Measurements from ENCODE around the gene GAS7.

The GAS7 gene

DNA sequence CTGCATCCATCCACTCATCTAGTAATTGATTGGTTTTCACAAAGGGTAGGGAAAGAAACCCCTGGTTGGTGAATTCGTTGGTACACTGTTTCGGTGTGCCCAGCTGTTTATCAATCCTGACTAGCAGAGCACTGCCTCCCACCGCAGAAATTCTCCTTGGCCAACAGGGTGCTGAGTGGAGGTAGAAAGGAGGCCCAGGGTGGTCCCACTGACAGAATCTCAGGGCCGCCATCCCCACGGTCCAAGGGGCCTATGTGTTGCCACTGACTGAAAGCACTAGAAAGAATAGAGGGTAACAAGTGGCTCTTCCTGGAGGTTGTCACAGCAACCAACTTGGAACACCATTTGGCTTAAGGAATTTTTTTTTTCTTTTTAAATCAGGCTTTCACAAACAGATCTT lies 284.9 kb downstream of the GAS7 start:
- DNase-seq (ENCODE audit: low spot score) = no peak

DNA sequence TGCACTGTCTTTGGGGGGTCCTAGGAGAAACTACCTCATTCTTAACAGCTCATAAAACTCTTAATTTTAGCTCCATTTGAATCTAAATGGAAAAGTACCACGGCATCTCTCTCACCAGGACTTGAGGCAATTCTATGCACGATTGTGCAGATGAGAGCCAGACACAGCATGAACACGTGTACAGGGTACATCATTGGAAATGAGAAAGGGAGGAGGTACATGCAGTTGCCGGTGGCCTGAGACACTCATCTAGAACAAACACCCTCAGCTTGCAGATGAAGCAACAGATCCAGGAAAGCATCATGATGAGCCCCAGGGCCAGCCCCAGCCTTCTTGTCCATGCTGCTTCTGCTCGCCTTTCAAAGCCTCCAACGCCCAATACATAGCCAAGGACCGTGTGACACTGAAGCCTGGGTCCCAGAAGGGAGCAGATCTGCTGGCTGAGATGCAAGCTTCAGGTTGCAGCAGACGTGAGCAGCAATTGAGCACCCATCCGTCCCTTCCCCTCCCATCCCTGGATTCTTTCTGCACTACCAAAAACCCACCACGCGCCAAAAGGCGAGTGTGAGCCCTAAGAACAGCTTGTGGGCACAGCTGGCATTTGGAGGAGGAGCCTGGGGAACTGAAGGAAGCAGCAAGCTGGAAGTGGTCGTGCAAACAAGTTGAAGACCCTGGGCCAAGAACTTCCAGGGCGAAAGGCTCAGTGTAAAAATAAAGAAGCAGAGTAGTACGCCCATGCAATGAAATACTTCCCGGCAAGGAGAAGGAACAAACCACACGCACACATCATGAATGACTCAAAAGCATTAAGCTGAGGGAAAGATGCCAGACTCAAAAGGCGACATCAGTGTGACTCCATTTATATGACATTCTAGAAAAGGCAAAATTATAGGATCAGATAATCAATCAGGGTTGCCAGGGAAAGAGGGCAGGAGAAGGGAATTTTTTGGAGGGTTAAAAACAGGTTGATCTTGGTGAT lies 286.0 kb downstream of the GAS7 start:
- DNase-seq (ENCODE audit: low spot score) = no peak

DNA sequence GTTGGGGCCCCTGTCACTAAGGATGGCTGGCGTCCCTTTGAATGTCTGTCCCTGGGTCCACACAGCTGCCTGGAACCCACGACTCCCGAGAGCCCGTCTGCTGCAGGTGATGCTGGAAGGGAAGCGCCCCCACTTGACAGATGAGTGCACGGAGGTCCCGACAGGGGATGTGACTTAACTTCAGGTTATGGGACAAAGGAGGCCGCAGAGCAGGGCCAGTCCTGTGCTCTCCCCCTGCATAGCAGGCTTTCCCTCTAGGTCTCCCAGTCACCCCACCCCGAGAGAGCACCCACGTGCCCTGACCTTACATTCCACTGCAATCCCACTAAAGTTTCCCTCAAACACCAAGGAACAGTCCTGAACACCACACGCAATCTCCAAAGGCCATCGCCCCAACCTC lies 287.3 kb downstream of the GAS7 start:
- no peak for DNase-seq (ENCODE audit: low spot score)

DNA sequence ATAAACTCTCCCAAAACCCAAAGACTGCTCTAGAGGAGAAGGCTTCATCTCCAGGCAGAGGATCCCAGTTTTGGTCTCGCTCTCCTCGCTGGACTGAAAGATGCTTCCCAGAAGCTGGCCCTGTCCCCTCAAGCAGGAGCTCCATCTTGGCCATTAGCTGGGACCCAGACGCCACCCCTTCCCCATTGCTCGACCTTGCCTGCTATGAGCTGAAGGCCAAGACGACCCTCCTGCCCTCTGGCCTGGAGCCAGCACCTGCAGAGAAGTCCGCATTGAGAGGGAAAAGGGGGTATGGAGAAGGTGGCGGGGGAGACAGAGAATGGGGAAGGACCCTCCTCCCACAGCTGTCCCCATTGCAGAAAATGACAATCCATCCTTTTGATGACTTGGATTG lies 289.8 kb downstream of the GAS7 start:
- DNase-seq (ENCODE audit: low spot score) = no peak

DNA sequence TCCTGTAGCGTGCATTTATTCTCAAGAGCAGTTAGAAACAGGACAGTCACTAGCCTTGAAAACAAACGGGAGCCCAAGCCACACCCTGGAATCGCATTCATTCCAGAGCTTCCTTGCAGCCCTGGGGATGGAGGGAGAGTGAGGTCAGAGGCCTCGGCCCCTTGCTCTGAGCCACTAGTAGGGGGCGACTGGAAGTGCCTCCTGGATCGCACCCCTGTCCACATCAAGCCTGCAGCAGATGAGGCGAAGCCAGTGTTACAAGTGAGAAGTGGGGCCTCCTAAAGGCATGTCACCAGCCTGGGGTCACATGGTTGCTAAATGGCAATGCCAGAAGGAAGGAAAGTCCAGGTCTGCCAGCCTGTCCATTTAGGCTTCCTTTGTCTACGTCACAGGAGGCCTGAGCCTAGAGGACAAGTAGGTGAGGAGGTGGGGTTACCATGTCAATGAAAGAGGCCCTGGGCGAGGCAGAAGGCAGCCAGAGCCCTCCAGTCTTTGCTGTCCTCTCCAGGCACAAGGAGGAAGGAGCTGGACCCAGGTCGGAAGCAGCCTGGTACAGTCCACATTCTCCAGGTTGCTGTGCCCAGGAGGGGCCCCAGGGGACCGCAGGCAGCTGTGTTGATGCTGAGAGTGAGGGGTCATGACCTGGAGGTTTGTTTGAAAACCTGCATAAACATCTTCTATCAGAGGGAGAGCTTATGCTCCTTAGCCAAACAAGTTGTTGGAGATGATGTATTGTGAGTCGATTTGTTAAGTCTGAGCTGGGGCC lies 290.3 kb downstream of the GAS7 start:
- no peak for DNase-seq (ENCODE audit: low spot score)

DNA sequence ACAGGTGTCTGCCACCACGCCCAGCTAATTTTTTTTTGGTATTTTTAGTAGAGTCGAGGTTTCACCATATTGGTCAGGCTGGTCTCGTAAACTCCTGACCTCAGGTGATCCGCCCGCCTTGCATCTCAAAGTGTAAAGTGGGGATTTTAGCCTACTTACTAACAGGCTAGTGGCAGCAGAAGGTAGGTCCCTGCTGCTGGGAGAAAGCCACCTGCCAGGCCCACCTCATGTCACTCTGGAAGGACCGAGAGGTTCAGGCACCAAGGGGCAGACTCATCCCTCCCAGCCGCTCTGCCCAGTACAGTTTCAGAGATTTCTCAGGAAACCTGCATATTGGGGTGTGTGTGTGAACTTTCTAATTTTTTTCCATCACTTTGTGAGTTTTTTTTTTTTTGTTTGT lies 291.3 kb downstream of the GAS7 start:
- no peak for DNase-seq (ENCODE audit: low spot score)

DNA sequence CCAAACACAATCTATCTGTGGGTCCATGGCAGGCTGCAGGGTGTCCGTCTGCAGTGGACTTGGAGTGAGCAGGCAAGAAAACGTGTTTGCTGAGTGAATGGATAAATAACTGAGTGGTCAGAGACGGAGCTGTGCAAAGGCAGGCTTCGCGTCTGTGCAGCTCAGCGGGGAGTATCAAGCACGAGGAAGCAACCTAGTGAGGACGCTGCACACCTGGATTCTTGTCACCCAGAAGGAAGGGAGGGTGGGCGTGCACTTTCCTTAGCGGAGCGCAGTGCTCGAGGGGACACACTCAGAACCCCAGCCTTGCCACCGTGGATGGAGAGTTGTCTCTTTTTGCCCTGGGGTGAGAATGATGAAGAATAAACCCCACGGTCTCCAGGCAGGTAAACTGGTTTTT lies 291.8 kb downstream of the GAS7 start:
- DNase-seq (ENCODE audit: low spot score) = no peak

DNA sequence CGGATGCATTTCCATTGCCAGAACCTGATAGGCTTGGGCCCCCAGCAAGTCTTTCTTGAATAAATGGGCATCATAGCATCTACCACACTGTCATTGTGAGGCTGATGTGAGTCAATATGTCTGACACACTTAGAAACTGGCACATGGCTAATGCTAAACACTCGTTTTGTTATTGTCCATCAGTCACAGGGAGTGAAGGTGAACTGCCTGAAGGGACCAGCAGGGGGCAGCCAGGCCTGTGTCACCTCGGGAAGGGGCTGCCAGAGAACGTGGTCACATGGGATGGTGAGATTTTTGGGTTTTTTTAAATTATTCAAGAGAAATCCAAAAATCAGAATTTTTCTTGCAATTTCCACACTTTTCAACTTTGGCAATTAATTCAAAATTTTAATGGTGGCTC lies 292.5 kb downstream of the GAS7 start:
- DNase-seq (ENCODE audit: low spot score) = no peak

DNA sequence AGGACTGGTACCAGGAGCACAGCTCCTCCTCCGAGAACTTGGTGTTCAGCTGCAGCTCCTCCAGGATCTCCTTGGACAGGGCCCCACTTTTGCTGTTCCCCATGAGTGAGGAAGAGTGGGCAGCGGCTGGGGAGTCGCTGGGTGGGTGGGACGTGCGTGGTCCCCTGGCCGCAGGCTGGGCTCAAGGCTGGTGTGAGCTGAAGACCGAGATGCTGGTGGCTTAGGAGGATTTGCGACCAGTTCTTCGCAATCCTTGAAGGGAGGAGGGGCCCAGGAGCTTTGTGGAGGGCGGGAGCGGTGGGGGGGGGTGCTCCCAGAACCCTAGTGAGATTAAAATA lies 293.4 kb downstream of the GAS7 start, which contains the start of gene RCVRN:
RCVRN (minus strand) TSS at position 194 of the 338 bp plus-strand sequence; CDS start at position 103, 91 bp downstream.
- DNase-seq (ENCODE audit: low spot score) = no peak

DNA sequence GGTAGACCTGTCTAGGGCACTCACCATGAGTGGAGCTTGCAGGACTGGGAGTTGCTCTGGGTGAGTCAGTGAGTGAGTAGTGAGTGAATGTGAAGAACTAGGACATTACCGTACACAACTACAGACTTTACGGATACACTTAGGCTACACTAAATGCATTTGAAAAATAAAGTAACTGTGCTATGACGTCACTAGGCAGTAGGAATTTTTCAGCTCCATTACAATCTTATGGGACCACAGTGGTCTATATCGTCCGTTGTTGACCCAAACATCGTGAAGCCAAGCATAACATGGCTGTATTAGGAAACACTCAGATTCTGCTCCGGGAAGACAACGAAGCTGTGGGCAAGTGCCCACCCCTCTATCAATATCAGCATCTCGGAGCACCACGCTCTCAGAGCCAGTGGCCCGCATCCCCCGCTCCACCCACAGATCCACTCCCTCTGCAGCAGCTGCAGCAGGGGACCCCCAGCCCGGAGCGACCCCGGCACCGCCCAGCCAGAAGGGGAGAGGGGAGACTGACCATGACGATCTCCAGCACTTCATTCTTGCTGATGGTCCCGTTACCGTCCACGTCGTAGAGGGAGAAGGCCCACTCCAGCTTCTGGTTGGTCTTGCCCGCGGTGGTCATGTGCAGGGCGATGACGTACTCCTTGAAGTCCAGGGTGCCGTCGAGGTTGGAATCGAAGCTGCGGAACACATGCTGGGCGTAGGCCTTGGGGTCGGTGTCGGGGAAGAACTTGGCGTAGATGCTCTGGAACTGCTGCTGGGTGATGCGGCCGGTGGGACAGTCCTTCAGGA lies 293.9 kb downstream of the GAS7 start:
- no peak for DNase-seq (ENCODE audit: low spot score)

DNA sequence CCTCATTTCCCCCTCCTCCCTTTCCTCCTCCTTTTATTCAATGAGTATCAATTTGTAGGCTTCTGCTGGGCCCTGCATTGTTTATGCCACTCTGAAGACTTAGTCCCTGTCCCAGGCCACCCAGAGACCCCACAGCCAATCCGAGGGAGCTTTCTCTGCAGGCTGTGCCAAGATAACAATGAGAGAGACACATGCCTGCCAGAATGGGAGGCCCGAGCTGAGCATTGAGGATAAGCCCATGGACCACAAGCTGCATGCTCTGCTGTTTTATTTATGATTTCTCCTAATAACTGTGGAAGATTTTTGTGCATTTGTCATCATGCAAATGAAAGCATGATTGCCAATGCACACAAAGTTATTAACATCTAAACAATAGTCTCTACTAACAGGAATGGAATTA lies 296.3 kb downstream of the GAS7 start:
- DNase-seq (ENCODE audit: low spot score) = no peak

DNA sequence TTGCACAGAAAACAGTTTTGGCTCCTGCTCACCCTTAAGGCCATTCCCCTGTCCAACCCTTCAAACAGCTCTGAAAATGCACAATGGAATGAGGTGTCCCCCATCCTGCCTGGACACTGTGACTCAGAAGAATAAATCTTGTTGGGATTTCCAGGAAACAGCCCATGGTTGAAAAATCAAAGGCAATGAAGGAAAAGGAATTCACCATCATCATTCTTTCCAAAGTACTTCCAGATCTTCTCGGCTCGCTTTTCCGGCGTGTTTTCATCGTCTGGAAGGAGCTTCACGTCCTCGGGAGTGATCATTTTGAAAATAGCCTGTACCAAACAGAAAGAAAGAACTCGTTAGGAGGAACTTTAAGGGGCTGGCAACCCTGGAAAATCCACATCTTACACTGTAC lies 297.6 kb downstream of the GAS7 start:
- DNase-seq (ENCODE audit: low spot score) = no peak

DNA sequence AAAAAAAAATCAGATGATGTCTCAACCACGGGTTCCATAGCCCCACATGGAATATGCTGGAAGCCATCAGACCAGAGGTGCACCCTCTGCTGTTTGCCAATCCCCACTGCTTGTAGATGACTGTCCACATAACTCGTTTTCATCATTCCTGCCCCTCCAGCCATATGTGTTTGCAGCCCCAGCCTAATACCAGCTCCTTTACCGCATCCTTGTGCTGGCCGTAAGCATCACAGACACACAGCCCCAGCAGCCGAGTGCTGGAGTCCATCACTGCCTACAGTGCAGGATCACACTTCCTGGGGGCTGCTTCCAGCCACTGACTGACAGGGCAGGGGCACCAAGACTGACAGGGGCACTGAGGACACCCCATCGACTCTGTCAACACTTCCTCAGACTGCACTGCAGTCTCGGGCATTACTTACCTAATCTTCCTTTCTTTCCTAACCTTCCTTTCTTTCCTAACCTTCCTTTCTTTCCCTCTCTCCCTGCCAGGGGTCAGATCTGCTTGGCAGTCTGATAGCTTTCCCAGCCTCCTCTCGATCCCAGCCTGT lies 298.3 kb downstream of the GAS7 start:
- no peak for DNase-seq (ENCODE audit: low spot score)

DNA sequence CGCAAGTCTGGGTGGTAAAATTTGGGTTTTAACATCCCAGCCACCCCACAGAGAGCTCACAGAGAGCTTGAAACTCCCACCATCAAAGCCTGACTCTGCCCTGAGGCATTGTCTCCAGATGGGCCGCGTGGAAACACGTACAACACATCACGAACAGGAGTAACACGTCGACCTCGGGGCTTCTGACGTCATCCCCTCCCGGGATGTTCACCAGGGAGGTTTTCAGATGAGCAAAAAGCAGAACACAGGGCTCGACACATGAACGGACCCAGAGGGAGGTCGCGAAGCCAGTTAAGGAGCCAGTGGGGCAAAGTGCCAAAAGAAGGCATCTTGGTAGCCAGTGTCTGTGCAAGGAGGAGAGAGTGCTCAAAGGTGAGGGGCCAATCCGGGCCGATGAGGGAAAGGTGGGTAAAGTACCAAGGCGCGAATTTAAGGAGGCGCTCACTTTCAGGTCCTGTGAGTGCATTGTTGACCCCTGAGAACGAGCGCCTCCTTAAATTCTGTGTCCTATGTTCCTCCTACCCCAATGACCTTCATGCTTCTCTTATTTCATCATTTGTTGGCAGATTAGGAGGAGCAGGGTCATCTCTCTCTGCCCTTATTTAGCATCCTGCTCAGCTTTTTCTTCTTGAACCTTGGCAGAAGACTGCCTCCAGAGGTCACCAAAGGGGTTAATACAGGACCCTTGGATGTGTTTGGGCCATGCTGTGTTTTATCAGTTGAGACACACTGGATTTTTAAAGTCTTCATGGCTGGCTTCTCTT lies 298.9 kb downstream of the GAS7 start:
- DNase-seq (ENCODE audit: low spot score) = no peak

DNA sequence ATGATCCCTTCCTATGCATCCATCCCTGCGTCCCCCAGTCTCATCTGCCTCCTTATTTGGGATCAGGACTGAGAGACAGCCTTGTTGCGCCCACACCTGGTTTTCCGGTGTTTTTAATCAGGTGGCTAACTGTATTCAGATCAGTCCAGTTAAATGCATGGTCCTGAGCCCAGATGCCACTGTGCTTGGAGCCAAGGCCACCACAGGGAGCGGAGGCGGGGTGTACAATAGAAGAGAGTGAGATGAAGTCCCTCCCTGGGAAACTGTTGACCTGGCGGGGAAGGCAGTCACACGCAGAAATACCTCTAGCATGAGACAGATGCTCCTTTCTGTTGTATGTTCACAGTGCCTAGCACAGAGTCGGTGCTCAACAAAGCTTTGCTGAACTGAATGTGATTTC lies 299.6 kb downstream of the GAS7 start:
- DNase-seq (ENCODE audit: low spot score) = no peak

DNA sequence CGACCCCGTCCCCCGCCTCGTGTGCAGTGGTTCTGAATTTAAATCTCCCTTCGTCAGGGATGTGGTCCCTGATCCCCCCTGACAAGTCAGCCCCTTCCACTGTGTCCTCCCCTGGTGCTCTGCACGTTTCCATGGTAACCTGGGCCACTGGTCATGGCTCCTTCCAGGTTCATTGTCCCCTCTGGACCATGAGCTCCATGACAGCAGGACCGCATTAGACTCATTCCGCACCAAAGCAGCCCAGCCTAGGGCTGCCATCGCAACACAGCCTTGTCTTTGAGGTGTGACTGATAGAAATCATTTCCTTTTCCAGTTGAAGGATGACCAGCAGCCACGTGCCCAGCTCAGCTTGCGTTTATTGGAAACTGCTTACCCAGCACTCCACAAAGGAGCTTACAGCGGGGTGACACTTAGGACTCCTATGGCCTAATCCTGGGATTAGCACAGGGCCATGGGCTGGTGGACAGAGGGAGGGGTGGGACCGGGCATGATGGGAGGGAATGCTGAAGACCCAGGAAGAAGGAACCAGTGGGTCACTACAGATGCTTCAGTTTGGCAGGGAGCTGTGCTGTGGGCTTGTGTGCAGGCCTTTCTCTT lies 300.9 kb downstream of the GAS7 start:
- DNase-seq (ENCODE audit: low spot score) = no peak

DNA sequence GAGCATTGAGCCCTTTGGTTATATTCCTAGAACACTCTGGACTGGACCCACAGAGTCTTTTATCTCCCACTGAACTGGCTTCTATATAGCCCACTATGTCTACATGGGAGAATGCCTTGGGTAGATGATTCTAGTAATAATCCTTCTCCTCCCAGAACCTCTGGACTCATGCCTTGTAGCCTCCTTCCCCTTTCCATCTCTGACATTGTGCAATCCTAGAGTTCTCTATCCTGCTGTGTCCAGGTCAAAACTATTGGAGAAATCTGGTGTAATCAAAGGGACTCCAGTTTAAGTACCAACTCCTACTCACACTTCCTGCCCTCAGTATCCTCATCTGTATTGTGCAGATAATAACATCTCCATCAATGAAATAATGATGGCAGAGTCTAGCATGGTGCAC lies 302.5 kb downstream of the GAS7 start:
- DNase-seq (ENCODE audit: low spot score) = no peak

DNA sequence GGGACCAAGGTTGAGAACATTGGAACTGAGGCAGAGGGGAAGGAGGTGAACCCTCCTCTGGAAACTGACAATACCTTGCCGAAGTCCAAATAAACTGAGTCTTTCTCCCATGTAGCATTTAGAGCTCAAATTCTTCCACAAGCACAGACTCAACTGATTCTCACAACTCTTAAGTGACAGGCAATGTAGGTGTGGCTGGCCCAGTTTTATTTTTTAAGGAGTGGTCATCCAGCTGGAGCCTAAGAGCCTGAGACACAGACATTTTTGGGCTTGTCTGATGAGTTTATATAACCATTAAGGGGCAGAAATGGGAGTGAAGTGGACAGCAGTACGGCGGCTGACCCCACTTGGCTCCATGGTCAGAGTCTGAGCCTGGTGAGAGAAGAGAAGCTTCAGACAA lies 304.2 kb downstream of the GAS7 start:
- DNase-seq (ENCODE audit: low spot score) = no peak

DNA sequence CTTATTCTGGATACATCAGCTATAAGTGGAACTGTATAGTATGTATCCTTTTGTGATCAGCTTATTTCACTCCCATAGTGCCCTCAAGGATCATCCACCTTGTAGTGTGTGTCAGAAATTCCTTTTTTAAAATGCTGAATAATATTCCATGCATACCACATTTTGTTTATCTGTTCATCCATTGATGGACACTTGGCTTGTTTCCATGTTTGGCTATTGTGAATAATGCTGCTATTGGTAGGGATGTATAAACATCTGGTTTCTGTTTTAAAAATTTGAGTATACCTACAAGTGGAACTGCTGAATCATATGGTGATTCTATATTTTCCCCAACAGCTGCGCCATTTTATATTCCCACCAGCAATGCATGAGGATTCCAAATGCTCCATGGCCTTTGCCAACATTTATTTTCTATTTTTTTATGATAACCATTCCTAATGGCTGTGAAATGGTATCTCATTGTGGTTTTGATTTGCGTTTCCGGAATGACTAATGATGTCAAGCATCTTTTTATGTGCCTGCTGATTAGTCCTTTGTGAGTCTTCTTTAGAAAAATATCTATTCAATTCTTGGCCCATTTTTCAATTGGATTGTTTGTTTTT lies 304.9 kb downstream of the GAS7 start:
- no peak for DNase-seq (ENCODE audit: low spot score)

DNA sequence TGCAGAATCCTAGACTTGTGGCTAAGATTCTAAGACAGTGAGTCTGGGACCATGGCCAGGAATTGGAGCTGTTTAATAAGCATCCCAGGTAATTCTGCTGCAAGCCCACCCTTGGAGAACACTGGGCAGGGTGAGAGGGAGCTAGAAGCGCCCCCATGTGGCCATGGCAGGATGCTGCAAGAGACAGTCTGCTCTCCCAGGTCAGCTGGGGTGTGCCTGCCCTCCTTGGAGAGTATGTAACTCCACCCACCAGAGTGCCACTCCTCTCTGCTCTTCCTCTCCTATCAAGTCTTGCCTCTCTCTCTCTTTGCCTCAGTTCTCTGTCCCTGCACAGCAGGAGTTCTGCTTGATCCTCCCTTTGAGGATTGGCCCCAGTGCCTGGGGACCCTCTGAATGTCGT lies 308.3 kb downstream of the GAS7 start:
- DNase-seq (ENCODE audit: low spot score) = no peak

DNA sequence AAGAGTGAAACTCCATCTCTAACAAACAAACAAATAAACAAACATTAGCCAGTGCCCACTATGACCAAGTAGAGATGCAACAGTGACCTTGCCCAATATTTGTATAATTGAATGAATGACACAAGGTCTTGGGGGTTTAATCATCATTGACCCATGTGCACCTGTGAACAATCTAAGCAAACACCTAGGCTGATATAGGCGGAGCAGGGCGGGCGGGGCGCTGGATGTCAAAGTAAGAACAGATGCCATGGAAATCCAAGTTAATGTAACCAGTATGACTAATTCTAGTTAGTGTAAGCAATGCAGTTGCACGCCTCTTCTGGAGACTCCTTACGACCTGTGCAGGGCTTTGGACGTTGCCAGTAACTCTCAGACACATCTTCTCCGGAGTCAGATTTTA lies 310.9 kb downstream of the GAS7 start:
- no peak for DNase-seq (ENCODE audit: low spot score)
